ENCODE data around the gene DCAF8. TPM values are rescaled to one million over a fixed set of nuclear protein-coding genes. Genes with fewer than 3 reads are reported as not detected.

Gene DCAF8
- total RNA-seq, 2 donors from 2014 or later, result 72.0 to 86.1 TPM

DNA sequence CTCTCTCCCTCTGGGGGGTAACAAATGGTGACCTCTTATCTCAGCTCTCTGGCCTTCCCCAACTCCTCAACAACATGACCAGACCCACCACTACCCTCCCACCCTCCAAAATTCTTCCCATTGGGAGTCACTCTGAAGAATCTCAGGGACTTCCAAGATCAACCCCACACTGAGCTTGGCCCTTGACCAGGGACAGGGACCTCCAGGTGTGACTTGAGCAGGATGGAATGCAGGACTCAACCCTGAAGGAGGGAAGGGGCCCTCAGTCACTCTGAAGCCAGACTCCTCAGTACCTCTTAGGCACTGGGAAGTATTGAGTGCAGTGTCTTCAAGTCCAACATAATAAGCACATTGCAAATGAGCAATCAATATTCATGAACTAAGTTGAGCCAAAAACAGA is 70.1 kb downstream of the DCAF8 start:
- TF ChIP-seq, protein P1, sequence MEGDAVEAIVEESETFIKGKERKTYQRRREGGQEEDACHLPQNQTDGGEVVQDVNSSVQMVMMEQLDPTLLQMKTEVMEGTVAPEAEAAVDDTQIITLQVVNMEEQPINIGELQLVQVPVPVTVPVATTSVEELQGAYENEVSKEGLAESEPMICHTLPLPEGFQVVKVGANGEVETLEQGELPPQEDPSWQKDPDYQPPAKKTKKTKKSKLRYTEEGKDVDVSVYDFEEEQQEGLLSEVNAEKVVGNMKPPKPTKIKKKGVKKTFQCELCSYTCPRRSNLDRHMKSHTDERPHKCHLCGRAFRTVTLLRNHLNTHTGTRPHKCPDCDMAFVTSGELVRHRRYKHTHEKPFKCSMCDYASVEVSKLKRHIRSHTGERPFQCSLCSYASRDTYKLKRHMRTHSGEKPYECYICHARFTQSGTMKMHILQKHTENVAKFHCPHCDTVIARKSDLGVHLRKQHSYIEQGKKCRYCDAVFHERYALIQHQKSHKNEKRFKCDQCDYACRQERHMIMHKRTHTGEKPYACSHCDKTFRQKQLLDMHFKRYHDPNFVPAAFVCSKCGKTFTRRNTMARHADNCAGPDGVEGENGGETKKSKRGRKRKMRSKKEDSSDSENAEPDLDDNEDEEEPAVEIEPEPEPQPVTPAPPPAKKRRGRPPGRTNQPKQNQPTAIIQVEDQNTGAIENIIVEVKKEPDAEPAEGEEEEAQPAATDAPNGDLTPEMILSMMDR (IDR thresholded peaks at IDR 0.05), result no peak

DNA sequence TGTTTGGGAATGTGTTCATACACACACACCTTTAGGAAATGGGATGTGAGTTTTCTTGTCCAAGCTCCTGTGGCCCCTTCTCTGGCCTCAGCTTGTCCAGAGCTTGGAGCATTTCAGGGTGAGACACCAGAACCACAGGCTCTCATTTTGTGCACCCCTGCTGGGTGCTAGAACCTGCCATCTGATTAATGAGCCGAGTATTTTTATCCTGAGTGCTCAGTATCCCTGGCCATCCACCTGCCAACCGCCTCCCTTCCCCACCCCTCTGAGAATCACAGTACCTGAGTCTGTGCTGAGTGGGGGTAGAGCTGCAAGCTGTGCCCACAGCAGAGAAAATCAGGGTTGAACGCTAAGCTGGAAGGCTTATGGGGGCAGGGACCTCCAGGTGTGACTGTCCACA is 70.6 kb downstream of the DCAF8 start:
- TF ChIP-seq, protein P1 (IDR thresholded peaks at IDR 0.05), result no peak
- Histone ChIP-seq H3K36me3 (no peaks in the 10 kb centered on the region), H3K27ac (no peak overlapping the region), H3K4me3 (no peak overlapping the region), H3K27me3 (no peaks in the 10 kb centered on the region), H3K9ac (ENCODE audit: low read depth in 2 of 2, low read length in 2 of 2) (no peak overlapping the region), H3K9me3 (no peaks in the 10 kb centered on the region), H3K4me1 (no peaks in the 10 kb centered on the region)
- intact Hi-C loops (cut with DNase I), result loop anchor here (2.0 to 10.0 kb wide), 4 partner anchors 59 to 186 kb away; no protein-coding TSS in a partner anchor
- no peak for DNase-seq

More for the DNA sequence above, 70.1 kb downstream of the DCAF8 start:
- no peak overlapping the region for H3K9ac ChIP-seq (ENCODE audit: low read depth in 2 of 2, low read length in 2 of 2)
- H3K27me3 ChIP-seq, result no peaks in the 10 kb centered on the region
- no peaks in the 10 kb centered on the region for H3K4me1 ChIP-seq
- no peaks in the 10 kb centered on the region for H3K9me3 ChIP-seq
- no peak overlapping the region for H3K4me3 ChIP-seq
- H3K27ac ChIP-seq, result no peak overlapping the region
- intact Hi-C loops (cut with DNase I), result loop anchor here (2.0 to 10.0 kb wide), 4 partner anchors 59 to 185 kb away; no protein-coding TSS in a partner anchor
- no peak for DNase-seq
- no peaks in the 10 kb centered on the region for H3K36me3 ChIP-seq

DNA sequence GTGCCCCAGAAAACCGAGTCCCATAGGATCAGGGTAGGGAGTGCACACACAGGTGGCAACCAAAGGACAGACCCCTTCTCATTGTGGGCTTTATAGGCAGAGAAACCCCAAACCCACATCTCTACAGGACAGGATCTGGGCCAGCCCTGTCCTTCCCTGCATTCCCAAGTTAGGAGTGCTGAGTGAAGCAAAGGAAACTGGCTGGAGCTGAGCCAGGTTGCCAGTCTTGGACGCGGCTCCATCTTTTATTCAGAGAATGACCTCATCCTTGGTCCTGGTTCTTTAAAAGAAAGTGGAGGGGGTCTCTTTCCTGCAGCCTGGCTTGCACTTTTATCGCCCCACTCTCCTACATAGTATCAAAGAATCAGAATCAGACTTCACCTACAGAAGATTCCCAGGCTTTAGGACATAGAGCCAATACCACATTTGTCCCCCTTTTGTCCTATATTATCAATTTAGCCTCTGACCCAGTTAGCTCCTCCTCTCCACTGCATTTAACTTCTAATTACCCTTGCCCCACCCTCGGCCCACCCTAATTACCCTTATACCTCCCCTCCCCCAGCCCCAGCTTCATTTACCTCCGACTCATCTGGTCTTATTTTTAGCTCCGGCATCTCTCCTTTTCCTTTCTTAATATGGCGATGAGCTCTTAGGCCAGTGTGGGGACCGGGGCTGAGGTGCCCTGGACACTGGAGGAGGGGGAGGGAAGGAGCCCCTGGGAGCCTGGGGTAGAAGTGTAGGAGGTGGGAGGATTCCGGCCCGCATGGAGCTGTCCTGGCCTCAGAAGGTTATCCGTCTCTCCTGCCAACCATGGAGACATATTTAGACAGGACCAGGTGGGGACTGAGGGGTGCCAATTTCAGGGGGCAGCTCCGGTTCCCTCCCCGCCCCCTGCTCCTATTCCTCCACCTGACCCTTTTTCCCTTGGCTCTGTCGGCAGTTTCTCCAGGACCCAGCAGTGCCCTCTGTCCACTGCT is 72.4 kb downstream of the DCAF8 start, which contains the start of gene CASQ1:
CASQ1 (plus strand) TSS at position 927 of the 977 bp plus-strand sequence. CDS start 177 bp downstream, outside the sequence.
- TF ChIP-seq, protein P1 (IDR thresholded peaks at IDR 0.05), result no peak
- no peaks in the 10 kb centered on the region for H3K36me3 ChIP-seq
- intact Hi-C loops (cut with DNase I), result loop anchor here (5.0 to 10.0 kb wide), 3 partner anchors 85 to 187 kb away; no protein-coding TSS in a partner anchor
- no peak within 1 kb of the TSS for H3K27ac ChIP-seq
- H3K9me3 ChIP-seq, result no peaks in the 10 kb centered on the region
- H3K27me3 ChIP-seq, result no peaks in the 10 kb centered on the region
- no peak within 1 kb of the TSS for H3K4me3 ChIP-seq
- DNase-seq, result no peak
- H3K9ac ChIP-seq (ENCODE audit: low read depth in 2 of 2, low read length in 2 of 2), result no peak within 1 kb of the TSS
- no peaks in the 10 kb centered on the region for H3K4me1 ChIP-seq

DNA sequence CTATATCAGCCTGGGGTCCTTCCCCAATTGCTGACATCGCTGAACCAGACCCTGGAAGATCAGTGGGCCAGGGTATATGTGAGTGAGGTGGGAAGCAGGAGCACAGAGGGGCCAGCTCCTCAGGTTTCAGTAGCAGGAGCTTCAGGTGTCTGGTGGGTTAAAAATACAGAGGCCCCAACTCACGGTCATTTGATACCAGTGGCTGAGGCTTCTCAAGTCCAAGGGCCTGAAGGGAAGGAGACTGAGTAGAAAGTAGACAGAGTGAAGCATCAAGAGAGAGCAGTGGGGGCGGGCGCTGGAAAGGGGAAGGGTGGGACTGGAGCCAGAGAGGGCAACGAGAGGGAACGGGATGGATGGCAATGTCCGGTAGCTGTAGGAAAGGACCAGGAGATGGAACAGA is 74.0 kb downstream of the DCAF8 start:
- TF ChIP-seq, protein P1 (IDR thresholded peaks at IDR 0.05), result no peak
- Histone ChIP-seq H3K36me3 (no peaks in the 10 kb centered on the region), H3K27me3 (no peaks in the 10 kb centered on the region), H3K9ac (ENCODE audit: low read depth in 2 of 2, low read length in 2 of 2) (no peak overlapping the region), H3K4me1 (no peaks in the 10 kb centered on the region), H3K27ac (no peak overlapping the region), H3K4me3 (no peak overlapping the region), H3K9me3 (no peaks in the 10 kb centered on the region)
- no peak for DNase-seq
- intact Hi-C loops (cut with DNase I), result no loop called here

DNA sequence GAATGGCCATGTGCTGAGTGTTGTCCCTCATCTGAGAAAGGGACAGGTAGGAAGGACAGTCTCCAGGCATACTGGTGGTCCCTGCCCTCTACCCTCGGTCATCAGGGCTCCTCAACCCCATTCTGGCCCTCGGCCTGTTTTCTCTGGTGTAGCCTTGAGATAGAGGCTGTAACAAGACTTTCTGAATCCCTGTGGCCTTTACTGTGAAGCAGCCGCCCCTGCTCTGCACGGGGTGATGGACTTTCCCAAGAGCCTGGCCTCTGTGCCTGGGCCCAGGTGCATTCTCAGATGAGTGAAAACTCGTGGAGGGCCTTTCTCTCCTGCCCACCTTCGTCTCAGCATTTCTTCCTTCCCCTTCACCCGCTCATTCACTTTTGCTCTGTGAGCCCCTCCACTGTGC is 74.9 kb downstream of the DCAF8 start:
- H3K9ac ChIP-seq (ENCODE audit: low read depth in 2 of 2, low read length in 2 of 2), result no peak overlapping the region
- H3K36me3 ChIP-seq, result no peaks in the 10 kb centered on the region
- no peak for DNase-seq
- no peak overlapping the region for H3K4me3 ChIP-seq
- no peaks in the 10 kb centered on the region for H3K9me3 ChIP-seq
- no peaks in the 10 kb centered on the region for H3K27me3 ChIP-seq
- intact Hi-C loops (cut with DNase I), result no loop called here
- H3K27ac ChIP-seq, result no peak overlapping the region
- H3K4me1 ChIP-seq, result no peaks in the 10 kb centered on the region
- TF ChIP-seq, protein P1 (IDR thresholded peaks at IDR 0.05), result no peak
